Measurements from ENCODE around the gene GBA3.

GBA3 gene

GRCh38 chr4:22712105-22712504 is 19.4 kb downstream of the GBA3 start:
- TF ChIP-seq ARNTL (CRISPR knock-in tag; IDR thresholded peaks at IDR 0.05; ENCODE audit: borderline replicate concordance, low read depth) (no peak), CSDC2 (CRISPR knock-in tag; IDR thresholded peaks at IDR 0.05) (no peak)
- no peak for ATAC-seq

- TF ChIP-seq POU6F1 (CRISPR knock-in tag; IDR thresholded peaks at IDR 0.05; ENCODE audit: borderline replicate concordance, low read depth), result no peak
- no peak for TF ChIP-seq CSDC2 (CRISPR knock-in tag; IDR thresholded peaks at IDR 0.05)
- TF ChIP-seq ZFP30 (CRISPR knock-in tag; IDR thresholded peaks at IDR 0.05), result no peak
- no peak for TF ChIP-seq GLIS3 (CRISPR knock-in tag; IDR thresholded peaks at IDR 0.05)
- TF ChIP-seq ZNF565 (CRISPR knock-in tag; conservative IDR thresholded peaks at IDR 0.05; ENCODE audit: low read depth), result no peak
- no peak for TF ChIP-seq OSR1 (CRISPR knock-in tag; IDR thresholded peaks at IDR 0.05)
- TF ChIP-seq TOX (CRISPR knock-in tag; IDR thresholded peaks at IDR 0.05; ENCODE audit: borderline replicate concordance), result no peak
- no peak for TF ChIP-seq ARNTL (CRISPR knock-in tag; IDR thresholded peaks at IDR 0.05; ENCODE audit: borderline replicate concordance, low read depth)
- no peak for TF ChIP-seq PPARA (CRISPR knock-in tag; IDR thresholded peaks at IDR 0.05; ENCODE audit: borderline replicate concordance)
- no peak for TF ChIP-seq TSHZ2 (CRISPR knock-in tag; IDR thresholded peaks at IDR 0.05)
- TF ChIP-seq ZNF70 (CRISPR knock-in tag; IDR thresholded peaks at IDR 0.05), result no peak
- TF ChIP-seq ZFP3 (CRISPR knock-in tag; IDR thresholded peaks at IDR 0.05), result no peak
- TF ChIP-seq CREB5 (CRISPR knock-in tag; IDR thresholded peaks at IDR 0.05; ENCODE audit: low read depth), result no peak
- TF ChIP-seq TCF4 (CRISPR knock-in tag; IDR thresholded peaks at IDR 0.05; ENCODE audit: borderline replicate concordance), result no peak
- ATAC-seq, result no peak
Observed at GRCh38 chr4:22712529-22712928, 19.8 kb downstream of the GBA3 start.

- no peak for TF ChIP-seq ESRRG (CRISPR knock-in tag; IDR thresholded peaks at IDR 0.05)
- no peak for TF ChIP-seq ZC3H10 (CRISPR knock-in tag; IDR thresholded peaks at IDR 0.05)
- TF ChIP-seq CREB5 (CRISPR knock-in tag; IDR thresholded peaks at IDR 0.05; ENCODE audit: low read depth), result no peak
- TF ChIP-seq BACH2 (CRISPR knock-in tag; IDR thresholded peaks at IDR 0.05; ENCODE audit: borderline replicate concordance), result no peak
- no peak for ATAC-seq
Observed at GRCh38 chr4:22713841-22714240, 21.1 kb downstream of the GBA3 start.

- TF ChIP-seq ARNTL (CRISPR knock-in tag; IDR thresholded peaks at IDR 0.05; ENCODE audit: borderline replicate concordance, low read depth) (no peak), ZC3H10 (CRISPR knock-in tag; IDR thresholded peaks at IDR 0.05) (no peak), CSDC2 (CRISPR knock-in tag; IDR thresholded peaks at IDR 0.05) (no peak), ZNF70 (CRISPR knock-in tag; IDR thresholded peaks at IDR 0.05) (no peak), OSR1 (CRISPR knock-in tag; IDR thresholded peaks at IDR 0.05) (no peak), ZNF565 (CRISPR knock-in tag; conservative IDR thresholded peaks at IDR 0.05; ENCODE audit: low read depth) (no peak), TCF4 (CRISPR knock-in tag; IDR thresholded peaks at IDR 0.05; ENCODE audit: borderline replicate concordance) (no peak), BACH2 (CRISPR knock-in tag; IDR thresholded peaks at IDR 0.05; ENCODE audit: borderline replicate concordance) (no peak)
- no peak for ATAC-seq
Observed at GRCh38 chr4:22719218-22719617, 26.5 kb downstream of the GBA3 start.

- no peak for TF ChIP-seq ZNF70 (CRISPR knock-in tag; IDR thresholded peaks at IDR 0.05)
- TF ChIP-seq ZNF8 (CRISPR knock-in tag; IDR thresholded peaks at IDR 0.05), result no peak
- no peak for TF ChIP-seq ZC3H10 (CRISPR knock-in tag; IDR thresholded peaks at IDR 0.05)
- TF ChIP-seq TCF4 (CRISPR knock-in tag; IDR thresholded peaks at IDR 0.05; ENCODE audit: borderline replicate concordance), result no peak
- TF ChIP-seq TOX (CRISPR knock-in tag; IDR thresholded peaks at IDR 0.05; ENCODE audit: borderline replicate concordance), result no peak
- TF ChIP-seq TSHZ2 (CRISPR knock-in tag; IDR thresholded peaks at IDR 0.05), result no peak
- TF ChIP-seq ZNF565 (CRISPR knock-in tag; conservative IDR thresholded peaks at IDR 0.05; ENCODE audit: low read depth), result no peak
- no peak for TF ChIP-seq ARNTL (CRISPR knock-in tag; IDR thresholded peaks at IDR 0.05; ENCODE audit: borderline replicate concordance, low read depth)
- no peak for ATAC-seq
Observed at GRCh38 chr4:22720091-22720490, 27.4 kb downstream of the GBA3 start.

All from SK-N-SH treated with all-trans-retinoic acid at 6 μM for 48 hours (cell line).